Gastrocnemius medialis (tissue), 4 donors: ENCODE data around the gene RIPOR3. TPM values are rescaled to one million over a fixed set of nuclear protein-coding genes. Genes with fewer than 3 reads are reported as not detected.

Source experiments
- ATAC-seq, 2 donors: fragments of 150-250 bp; one replicate each; pipeline ENCODE4 v1.9.1; 2016
- DNase-seq, 2 donors: peaks; one replicate each; pipeline ENCODE4 v3.0.0-alpha.2; 2019
- H3K27ac ChIP-seq, 4 donors: fragments of 200-600 bp; sonication (generic); 1 replicate in 1 of 4; 2 replicates in 3 of 4; pipeline ENCODE4 v1.5.1; 2016 to 2018; ENCODE audit warnings: mild to moderate bottlenecking in 2 of 4, moderate library complexity in 1 of 4
- H3K27me3 ChIP-seq, 3 donors: fragments of 200-600 bp; sonication (generic) in 2 of 3; 1 replicate in 1 of 3; 2 replicates in 2 of 3; pipeline versions ENCODE4 v1.5.1 to v1.6.0; 2016 to 2019; ENCODE audit warnings: mild to moderate bottlenecking in 1 of 3, moderate library complexity in 1 of 3
- H3K36me3 ChIP-seq, 2 donors: fragments of 200-600 bp; sonication (generic) in 1 of 2; one replicate each; pipeline ENCODE4 v1.5.1; 2017 to 2018
- H3K4me1 ChIP-seq, 2 donors: fragments of 200-600 bp; sonication (generic) in 1 of 2; one replicate each; pipeline ENCODE4 v1.5.1; 2016 to 2017; ENCODE audit warnings: mild to moderate bottlenecking in 2 of 2
- H3K4me3 ChIP-seq, 4 donors: fragments of 200-600 bp; sonication (generic) in 3 of 4; 1 replicate in 1 of 4; 2 replicates in 3 of 4; pipeline ENCODE4 v1.5.1; 2016 to 2019; ENCODE audit warnings: mild to moderate bottlenecking in 2 of 4
- H3K9me3 ChIP-seq, 3 donors: fragments of 200-600 bp; sonication (generic) in 2 of 3; 1 replicate in 1 of 3; 2 replicates in 2 of 3; pipeline ENCODE4 v1.5.1; 2016 to 2019
- CTCF ChIP-seq, 5 experiments: fragments of 450-650 bp in 3 of 5; fragments of 200-600 bp in 2 of 5; sonication (generic) in 2 of 5; IDR thresholded peaks in 4 of 5; conservative IDR thresholded peaks in 1 of 5; 1 replicate in 4 of 5; 2 replicates in 1 of 5; pipeline ENCODE4 v1.5.1; 2016 to 2019; ENCODE audit warnings: antibody characterized with exemption in 5 of 5, mild to moderate bottlenecking in 3 of 5, moderate library complexity in 3 of 5
- POLR2A ChIP-seq, 2 donors: fragments of 450-650 bp; IDR thresholded peaks; one replicate each; pipeline ENCODE4 v1.6.1; 2017; ENCODE audit warnings: antibody characterized with exemption in 2 of 2, mild to moderate bottlenecking in 2 of 2, moderate library complexity in 2 of 2
- in situ Hi-C, 4 donors: fragments of 200-750 bp; cut with MboI; loops; one replicate each; pipeline versions ENCODE4 v1.15.0 to v1.8.0; 2017; ENCODE audit warnings: low sequenced_read_pairs in 4 of 4
- intact Hi-C: fragments of 100-400 bp; cut with DNase I; formaldehyde crosslinking; loops from one replicate; pipeline ENCODE4 v1.15.1; 2023; ENCODE audit warnings: low total_unique reads
- total RNA-seq, 4 donors: library from RNA; depleted of rRNA; stranded (reverse); fragments of >200 nt; gene quantifications; one replicate each; pipeline versions ENCODE4 v1.1.0 to v1.2.3, GENCODE V29; 2016

RIPOR3 gene
- total RNA-seq, 4 donors from 2014 or later = 5.3 to 12.5 (median 8.2) TPM

GRCh38 chr20:50629670-50630045, 61.7 kb downstream of the RIPOR3 start:
- Histone ChIP-seq H3K9me3 (no peaks in the 10 kb centered on the region), H3K4me1 (peaks cover 9 to 13% of the 10 kb centered on the region in 2 donors), H3K36me3 (no peaks in the 10 kb centered on the region), H3K4me3 (no peak overlapping the region), H3K27ac (peak overlapping the region in 2 of 4 donors; percentile 7 to 42), H3K27me3 (no peaks in the 10 kb centered on the region)
- intact Hi-C loops = loop anchor here (10.0 kb wide), 1 partner anchor 115 kb away; no protein-coding TSS in a partner anchor
- TF ChIP-seq POLR2A (IDR thresholded peaks at IDR 0.05) (no peak), CTCF (IDR thresholded peaks at IDR 0.05 in 4 of 5, conservative IDR thresholded peaks at IDR 0.05 in 1 of 5) (no peak)
- DNase-seq = no peak
- ATAC-seq = no peak
- in situ Hi-C loops = no loop called here

GRCh38 chr20:50628853-50629669, 62.3 kb downstream of the RIPOR3 start:
- H3K4me3 ChIP-seq = no peak overlapping the region
- H3K36me3 ChIP-seq = no peaks in the 10 kb centered on the region
- intact Hi-C loops = loop anchor here (10.0 kb wide), 1 partner anchor 116 kb away; no protein-coding TSS in a partner anchor
- no peaks in the 10 kb centered on the region for H3K27me3 ChIP-seq
- TF ChIP-seq CTCF (IDR thresholded peaks at IDR 0.05 in 4 of 5, conservative IDR thresholded peaks at IDR 0.05 in 1 of 5) (no peak), POLR2A (IDR thresholded peaks at IDR 0.05) (no peak)
- in situ Hi-C loops = no loop called here
- ATAC-seq = no peak
- no peaks in the 10 kb centered on the region for H3K9me3 ChIP-seq
- peak overlapping the region in 2 of 4 donors; percentile 7 to 42 for H3K27ac ChIP-seq
- peaks cover 9 to 13% of the 10 kb centered on the region in 2 donors for H3K4me1 ChIP-seq
- no peak for DNase-seq

- H3K4me3 ChIP-seq = no peak overlapping the region
- DNase-seq (no peak), ATAC-seq (no peak)
- H3K27ac ChIP-seq = peak overlapping the region in 1 of 4 donors; percentile 42
- in situ Hi-C loops (no loop called here), intact Hi-C loops (loop anchor here (10.0 kb wide), 1 partner anchor 116 kb away; no protein-coding TSS in a partner anchor)
- H3K4me1 ChIP-seq = peaks cover 9 to 13% of the 10 kb centered on the region in 2 donors
- TF ChIP-seq POLR2A (IDR thresholded peaks at IDR 0.05) (no peak), CTCF (IDR thresholded peaks at IDR 0.05 in 4 of 5, conservative IDR thresholded peaks at IDR 0.05 in 1 of 5) (no peak)
- H3K27me3 ChIP-seq = no peaks in the 10 kb centered on the region
- no peaks in the 10 kb centered on the region for H3K9me3 ChIP-seq
- no peaks in the 10 kb centered on the region for H3K36me3 ChIP-seq
Measured at GRCh38 chr20:50628332-50628731, 63.0 kb downstream of the RIPOR3 start.

- DNase-seq (no peak), ATAC-seq (no peak)
- Histone ChIP-seq H3K9me3 (no peaks in the 10 kb centered on the region), H3K27ac (no peak overlapping the region), H3K4me3 (no peak overlapping the region), H3K27me3 (no peaks in the 10 kb centered on the region), H3K36me3 (no peaks in the 10 kb centered on the region), H3K4me1 (peaks cover 9 to 13% of the 10 kb centered on the region in 2 donors)
- TF ChIP-seq POLR2A (IDR thresholded peaks at IDR 0.05) = no peak
- TF ChIP-seq CTCF (IDR thresholded peaks at IDR 0.05 in 4 of 5, conservative IDR thresholded peaks at IDR 0.05 in 1 of 5) = no peak
- in situ Hi-C loops = no loop called here
- intact Hi-C loops = loop anchor here (10.0 kb wide), 1 partner anchor 117 kb away; no protein-coding TSS in a partner anchor
Measured at GRCh38 chr20:50627747-50628146, 63.6 kb downstream of the RIPOR3 start.
